ENCODE measurements around the gene SYNJ1.

DNA sequence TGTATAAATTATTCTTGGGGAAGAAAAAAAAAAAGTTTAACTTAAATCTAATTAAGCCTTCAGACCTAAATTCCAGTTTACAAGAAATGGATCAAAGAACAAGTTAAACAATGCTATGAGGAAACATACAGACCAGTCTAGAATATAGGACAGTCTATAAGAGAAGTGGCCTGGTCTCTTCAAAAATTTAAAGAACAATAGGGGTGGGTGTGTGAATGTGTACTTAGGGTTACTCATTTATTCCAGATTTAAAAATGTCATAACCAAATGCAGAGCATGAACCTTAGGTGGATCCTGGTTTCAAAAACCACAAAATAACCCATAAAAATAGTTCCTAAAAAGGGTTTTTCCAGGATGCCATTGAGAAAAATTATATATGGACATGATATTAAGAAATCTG lies 21.8 kb upstream of the SYNJ1 start:
- TF ChIP-seq, protein P1, sequence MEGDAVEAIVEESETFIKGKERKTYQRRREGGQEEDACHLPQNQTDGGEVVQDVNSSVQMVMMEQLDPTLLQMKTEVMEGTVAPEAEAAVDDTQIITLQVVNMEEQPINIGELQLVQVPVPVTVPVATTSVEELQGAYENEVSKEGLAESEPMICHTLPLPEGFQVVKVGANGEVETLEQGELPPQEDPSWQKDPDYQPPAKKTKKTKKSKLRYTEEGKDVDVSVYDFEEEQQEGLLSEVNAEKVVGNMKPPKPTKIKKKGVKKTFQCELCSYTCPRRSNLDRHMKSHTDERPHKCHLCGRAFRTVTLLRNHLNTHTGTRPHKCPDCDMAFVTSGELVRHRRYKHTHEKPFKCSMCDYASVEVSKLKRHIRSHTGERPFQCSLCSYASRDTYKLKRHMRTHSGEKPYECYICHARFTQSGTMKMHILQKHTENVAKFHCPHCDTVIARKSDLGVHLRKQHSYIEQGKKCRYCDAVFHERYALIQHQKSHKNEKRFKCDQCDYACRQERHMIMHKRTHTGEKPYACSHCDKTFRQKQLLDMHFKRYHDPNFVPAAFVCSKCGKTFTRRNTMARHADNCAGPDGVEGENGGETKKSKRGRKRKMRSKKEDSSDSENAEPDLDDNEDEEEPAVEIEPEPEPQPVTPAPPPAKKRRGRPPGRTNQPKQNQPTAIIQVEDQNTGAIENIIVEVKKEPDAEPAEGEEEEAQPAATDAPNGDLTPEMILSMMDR (IDR thresholded peaks at IDR 0.05; ENCODE audit: insufficient read depth, low read depth, low read length), result no peak
- TF ChIP-seq EZH2 (IDR thresholded peaks at IDR 0.05; ENCODE audit: insufficient read depth, low read length), result no peak

Measured in astrocyte (in vitro differentiated cells and primary cell).